Smooth muscle cell (in vitro differentiated cells): ENCODE data around the gene RUNDC1. TPM values are rescaled to one million over a fixed set of nuclear protein-coding genes. Genes with fewer than 3 reads are reported as not detected.

Source experiments
- DNase-seq: peaks from one replicate; lab custom pipeline; 2025; ENCODE audit not compliant: unreplicated experiment; lab: John Stamatoyannopoulos, UW
- H2AFZ ChIP-seq: fragments of 200-600 bp; sonication (generic); 2 replicates; pipeline ENCODE4 v1.6.0; 2016; ENCODE audit warnings: antibody characterized with exemption, low read depth, mild to moderate bottlenecking
- H3F3A ChIP-seq: fragments of 200-600 bp; sonication (generic); 2 replicates; pipeline ENCODE4 v1.6.0; 2017; ENCODE audit warnings: antibody characterized with exemption, low read depth
- H3K27ac ChIP-seq: fragments of 200-600 bp; sonication (generic); 2 replicates; pipeline ENCODE4 v1.5.1; 2016; ENCODE audit warnings: low read depth, mild to moderate bottlenecking
- H3K27me3 ChIP-seq: fragments of 200-600 bp; sonication (generic); 2 replicates; pipeline ENCODE4 v1.6.1; 2016; ENCODE audit warnings: low read depth, mild to moderate bottlenecking
- H3K36me3 ChIP-seq: fragments of 200-600 bp; sonication (generic); 2 replicates; pipeline ENCODE4 v1.5.1; 2016; ENCODE audit warnings: low read depth
- H3K4me1 ChIP-seq: fragments of 200-600 bp; sonication (generic); 2 replicates; pipeline ENCODE4 v1.5.1; 2016; ENCODE audit warnings: low read depth
- H3K4me2 ChIP-seq: fragments of 200-600 bp; sonication (generic); 2 replicates; pipeline ENCODE4 v1.6.0; 2016; ENCODE audit warnings: mild to moderate bottlenecking
- H3K4me3 ChIP-seq: fragments of 200-600 bp; sonication (generic); 2 replicates; pipeline ENCODE4 v1.5.1; 2016; ENCODE audit warnings: mild to moderate bottlenecking
- H3K79me2 ChIP-seq: fragments of 200-600 bp; sonication (generic); 2 replicates; pipeline ENCODE4 v1.6.0; 2016; ENCODE audit warnings: low read depth, mild to moderate bottlenecking
- H3K9ac ChIP-seq: fragments of 200-600 bp; sonication (generic); 2 replicates; pipeline ENCODE4 v1.6.0; 2016; ENCODE audit warnings: low read depth
- H3K9me3 ChIP-seq: fragments of 200-600 bp; sonication (generic); replicated peaks from 2 replicates; pipeline ENCODE4 v1.5.1; 2016; ENCODE audit warnings: low read depth
- H4K20me1 ChIP-seq: fragments of 200-600 bp; sonication (generic); 2 replicates; pipeline ENCODE4 v1.6.0; 2016; ENCODE audit warnings: low read depth
- CTCF ChIP-seq: fragments of 200-600 bp; sonication (generic); IDR thresholded peaks from 2 replicates; pipeline ENCODE4 v1.5.1; 2017; ENCODE audit warnings: borderline replicate concordance, mild to moderate bottlenecking, antibody characterized with exemption; ENCODE audit not compliant: insufficient read depth, poor library complexity, severe bottlenecking
- WGBS: methylation state at CpG from one replicate; pipeline ENCODE4 v1.1.7; 2016; ENCODE audit warnings: low lambda C conversion rate; 5-methylcytosine and 5-hydroxymethylcytosine counted together
- polyA plus RNA-seq: library from polyadenylated mRNA; unstranded; fragments of >200 nt; fragmentation: Nextera tagmentation; extraction: Ambion mirVana; gene quantifications from 2 replicates; pipeline ENCODE4 v1.2.1, GENCODE V29; 2016
- total RNA-seq: library from RNA; depleted of rRNA; stranded (reverse); fragments of >200 nt; gene quantifications from 2 replicates; pipeline ENCODE4 v1.2.3, GENCODE V29; 2014

RUNDC1 gene
- total and polyA plus RNA-seq, 2 experiments from 2014 or later: 9.3 to 15.7 TPM

- Histone ChIP-seq H3K4me2 (no peak overlapping the region), H3K9me3 (no peaks in the 10 kb centered on the region), H3K4me1 (peaks cover 11% of the 10 kb centered on the region), H3K27ac (peak overlapping the region; percentile 38), H3K9ac (no peak overlapping the region), H3F3A (peaks cover 37% of the 10 kb centered on the region), H3K79me2 (peaks cover 28% of the 10 kb centered on the region), H3K4me3 (no peak overlapping the region), H3K36me3 (no peaks in the 10 kb centered on the region), H2AFZ (no peak overlapping the region), H3K27me3 (no peaks in the 10 kb centered on the region), H4K20me1 (peaks cover 41% of the 10 kb centered on the region)
- WGBS: 91% methylated on average over 5 of the region's 5 CpGs
- no peak for DNase-seq
- TF ChIP-seq CTCF: no peak
These were observed 23.3 kb downstream of the RUNDC1 start for GRCh38 chr17:43003542-43004172.

GRCh38 chr17:43006639-43007551, 26.5 kb downstream of the RUNDC1 start, which contains the start of gene IFI35:
Gene IFI35 (plus strand): TSS chr17:43006784. CDS start chr17:43006948, 164 bp downstream.
- peak within 1 kb of the TSS; percentile 78 for H3K9ac ChIP-seq
- H4K20me1 ChIP-seq: peaks cover 11% of the 10 kb centered on the region
- TF ChIP-seq CTCF: no peak
- peaks cover 19% of the 10 kb centered on the region for H3F3A ChIP-seq
- H3K4me2 ChIP-seq: peak within 1 kb of the TSS; percentile 84
- H3K36me3 ChIP-seq: no peaks in the 10 kb centered on the region
- no peaks in the 10 kb centered on the region for H3K27me3 ChIP-seq
- peaks cover under 1% of the 10 kb centered on the region for H3K79me2 ChIP-seq
- H3K9me3 ChIP-seq: no peaks in the 10 kb centered on the region
- no peak within 1 kb of the TSS for H2AFZ ChIP-seq
- H3K4me3 ChIP-seq: peak within 1 kb of the TSS; percentile 63
- H3K27ac ChIP-seq: peak within 1 kb of the TSS; percentile 64
- 58% methylated on average over 18 of the region's 18 CpGs for WGBS
- H3K4me1 ChIP-seq: no peaks in the 10 kb centered on the region
- DNase-seq: peak; percentile 38

GRCh38 chr17:43010667-43011308, 30.4 kb downstream of the RUNDC1 start:
- H3K4me2 ChIP-seq: no peak overlapping the region
- no peak for TF ChIP-seq CTCF

More at GRCh38 chr17:43010667-43011308, 30.4 kb downstream of the RUNDC1 start:
- Histone ChIP-seq H3K27me3 (no peaks in the 10 kb centered on the region), H3K4me3 (no peak overlapping the region), H3F3A (no peaks in the 10 kb centered on the region), H3K36me3 (no peaks in the 10 kb centered on the region), H3K27ac (no peak overlapping the region), H3K79me2 (no peaks in the 10 kb centered on the region), H3K9ac (no peak overlapping the region), H3K4me1 (no peaks in the 10 kb centered on the region), H4K20me1 (no peaks in the 10 kb centered on the region), H3K9me3 (no peaks in the 10 kb centered on the region), H2AFZ (no peak overlapping the region)
- WGBS: 92% methylated on average over 5 of the region's 5 CpGs
- DNase-seq: no peak
